Keratinocyte (primary cell): ENCODE results near the gene HPCAL4. TPM values are rescaled to one million over a fixed set of nuclear protein-coding genes. Genes with fewer than 3 reads are reported as not detected.

Experiments
- DNase-seq: peaks from one replicate; pipeline ENCODE4 v3.0.0-alpha.2; 2011; ENCODE audit warnings: low read depth, missing footprints, low spot score
- FAIRE-seq: peaks from 2 replicates; lab custom pipeline; 2011; peaks lifted over from hg19 to GRCh38; lab: Jason Lieb, UNC
- H2AFZ ChIP-seq: 2 replicates; pipeline ENCODE4 v1.6.0; 2012; ENCODE audit warnings: low read length, control low read depth, inconsistent platforms; ENCODE audit not compliant: control insufficient read depth
- H3K27ac ChIP-seq: 2 replicates; pipeline ENCODE4 v1.5.1; 2011; ENCODE audit warnings: low read length; ENCODE audit not compliant: control insufficient read depth, insufficient read depth
- H3K27me3 ChIP-seq: 3 replicates; pipeline ENCODE4 v1.6.0; 2011; ENCODE audit warnings: low read length; ENCODE audit not compliant: control insufficient read depth, insufficient read depth; ENCODE audit errors: extremely low read depth
- H3K36me3 ChIP-seq, 2 experiments: 2 replicates in 1 of 2; 3 replicates in 1 of 2; pipeline ENCODE4 v1.5.1; 2011; ENCODE audit warnings: low read length in 2 of 2, mild to moderate bottlenecking in 1 of 2; ENCODE audit not compliant: control insufficient read depth in 2 of 2, insufficient read depth in 2 of 2; ENCODE audit errors: extremely low read depth in 1 of 2
- H3K4me1 ChIP-seq: 3 replicates; pipeline ENCODE4 v1.5.1; 2011; ENCODE audit warnings: low read length; ENCODE audit not compliant: control insufficient read depth, insufficient read depth; ENCODE audit errors: extremely low read depth
- H3K4me2 ChIP-seq: 3 replicates; pipeline ENCODE4 v1.6.0; 2011; ENCODE audit warnings: low read depth, low read length; ENCODE audit not compliant: control insufficient read depth, insufficient read depth; ENCODE audit errors: extremely low read depth
- H3K4me3 ChIP-seq, 3 experiments: fragments of 200-600 bp in 1 of 3; sonication (generic) in 1 of 3; 2 replicates in 2 of 3; 3 replicates in 1 of 3; pipeline ENCODE4 v1.5.1; 2011 to 2016; ENCODE audit warnings: low read length in 3 of 3, mild to moderate bottlenecking in 3 of 3, control low read depth in 2 of 3, inconsistent platforms in 1 of 3, low read depth in 1 of 3, mixed read lengths in 1 of 3, mixed run types in 1 of 3, moderate library complexity in 1 of 3; ENCODE audit not compliant: control insufficient read depth in 2 of 3, insufficient read depth in 2 of 3; ENCODE audit errors: extremely low read depth in 1 of 3
- H3K79me2 ChIP-seq: 2 replicates; pipeline ENCODE4 v1.6.0; 2012; ENCODE audit warnings: low read length; ENCODE audit not compliant: control insufficient read depth, insufficient read depth
- H3K9ac ChIP-seq: 3 replicates; pipeline ENCODE4 v1.6.0; 2011; ENCODE audit warnings: low read length; ENCODE audit not compliant: control insufficient read depth, insufficient read depth; ENCODE audit errors: extremely low read depth
- H3K9me1 ChIP-seq: 3 replicates; pipeline ENCODE4 v1.6.0; 2011; ENCODE audit warnings: low read length; ENCODE audit not compliant: control insufficient read depth, insufficient read depth; ENCODE audit errors: extremely low read depth
- H3K9me3 ChIP-seq: 2 replicates; pipeline ENCODE4 v1.5.1; 2012; ENCODE audit warnings: low read depth, low read length; ENCODE audit not compliant: control insufficient read depth
- H4K20me1 ChIP-seq: 3 replicates; pipeline ENCODE4 v1.6.0; 2011; ENCODE audit warnings: low read length; ENCODE audit not compliant: control insufficient read depth, insufficient read depth; ENCODE audit errors: extremely low read depth
- CTCF ChIP-seq, 3 experiments: IDR thresholded peaks in 1 of 3; conservative IDR thresholded peaks in 1 of 3; optimal IDR thresholded peaks in 1 of 3; 2 replicates in 2 of 3; 3 replicates in 1 of 3; pipeline versions ENCODE3 to v1.5.1; 2011; ENCODE audit warnings: low read length in 3 of 3, mild to moderate bottlenecking in 3 of 3, moderate library complexity in 2 of 3, control low read depth in 1 of 3, inconsistent platforms in 1 of 3; ENCODE audit not compliant: insufficient read depth in 2 of 3; ENCODE audit errors: extremely low read depth in 1 of 3
- EZH2 ChIP-seq: IDR thresholded peaks from one replicate; pipeline ENCODE4 v1.6.1; 2012; ENCODE audit warnings: inconsistent platforms, mild to moderate bottlenecking, low read length, moderate library complexity
- dilution Hi-C: fragments of 300-500 bp; cut with MboI; formaldehyde crosslinking; loops from one replicate; pipeline ENCODE4 v1.7.0; 2020; ENCODE audit warnings: low sequenced_read_pairs; ENCODE audit not compliant: extremely low pct_ligation_motif_present
- polyA plus RNA-seq, 5 experiments: library from polyadenylated mRNA; depleted of rRNA in 3 of 5; stranded (reverse) in 3 of 5; stranded (forward) in 1 of 5; unstranded in 1 of 5; fragments of >200 nt; gene quantifications; 1 replicate in 1 of 5; 2 replicates in 3 of 5; 3 replicates in 1 of 5; pipeline versions ENCODE4 v1.2.1 to v1.2.3, GENCODE V29; 2011 to 2012; ENCODE audit warnings: missing spikeins in 2 of 5, low read depth in 1 of 5, low replicate concordance in 1 of 5

Gene HPCAL4
- polyA plus RNA-seq, 1 donor (not counting 4 experiments of a cell fraction or from before 2014, with no cell fraction given), result not detected

DNA sequence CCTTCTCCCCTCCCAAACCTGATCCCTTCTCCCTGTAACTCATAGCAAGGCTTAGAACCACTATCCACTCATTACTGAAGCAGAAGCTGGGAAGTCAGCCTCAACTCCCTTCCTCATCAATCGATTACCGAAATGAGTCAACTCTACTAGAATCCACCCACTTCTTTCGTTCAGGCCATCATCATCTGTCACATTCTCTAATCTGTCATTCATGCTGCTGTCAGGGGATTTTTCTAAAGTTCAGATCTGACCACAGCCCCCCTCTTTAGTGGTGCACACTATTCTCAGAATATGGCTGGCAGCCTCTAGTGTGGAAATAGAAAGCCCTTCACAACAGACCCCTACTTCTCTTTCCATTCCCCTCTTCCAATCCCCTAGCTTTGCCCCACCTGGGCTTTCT lies 24.5 kb downstream of the HPCAL4 start:
- DNase-seq (no peak), FAIRE-seq (no peak)
- dilution Hi-C loops, result no loop called here
- Histone ChIP-seq H3K9me1 (no peaks in the 10 kb centered on the region), H4K20me1 (no peaks in the 10 kb centered on the region), H3K9me3 (no peaks in the 10 kb centered on the region), H3K4me1 (no peaks in the 10 kb centered on the region), H3K79me2 (no peaks in the 10 kb centered on the region), H3K4me2 (no peak overlapping the region), H3K27me3 (peaks cover 40% of the 10 kb centered on the region), H3K36me3 (no peaks in the 10 kb centered on the region), H3K9ac (no peak overlapping the region), H2AFZ (no peak overlapping the region), H3K4me3 (no peak overlapping the region), H3K27ac (no peak overlapping the region)
- no peak for TF ChIP-seq CTCF (optimal IDR thresholded peaks at IDR 0.05 in 1 of 3, IDR thresholded peaks at IDR 0.05 in 1 of 3, conservative IDR thresholded peaks at IDR 0.05 in 1 of 3; ENCODE audit: extremely low read depth in 1 of 3, insufficient read depth in 2 of 3, low read length in 3 of 3)
- no peak for TF ChIP-seq EZH2

- no peak for FAIRE-seq
Observed at GRCh38 chr1:39663559-39663958, 27.7 kb downstream of the HPCAL4 start.

More at GRCh38 chr1:39663559-39663958, 27.7 kb downstream of the HPCAL4 start:
- H3K4me3 ChIP-seq, result no peak overlapping the region
- dilution Hi-C loops, result no loop called here
- H3K4me2 ChIP-seq, result no peak overlapping the region
- peaks cover 21% of the 10 kb centered on the region for H3K27me3 ChIP-seq
- no peaks in the 10 kb centered on the region for H3K4me1 ChIP-seq
- H3K27ac ChIP-seq, result no peak overlapping the region
- TF ChIP-seq CTCF (optimal IDR thresholded peaks at IDR 0.05 in 1 of 3, IDR thresholded peaks at IDR 0.05 in 1 of 3, conservative IDR thresholded peaks at IDR 0.05 in 1 of 3; ENCODE audit: extremely low read depth in 1 of 3, insufficient read depth in 2 of 3, low read length in 3 of 3), result no peak
- TF ChIP-seq EZH2, result no peak
- H3K9me1 ChIP-seq, result no peaks in the 10 kb centered on the region
- H3K36me3 ChIP-seq, result no peaks in the 10 kb centered on the region
- H3K9ac ChIP-seq, result no peak overlapping the region
- no peak overlapping the region for H2AFZ ChIP-seq
- H3K79me2 ChIP-seq, result no peaks in the 10 kb centered on the region
- H3K9me3 ChIP-seq, result no peaks in the 10 kb centered on the region
- H4K20me1 ChIP-seq, result no peaks in the 10 kb centered on the region
- DNase-seq, result no peak
